ENCODE measurements around the gene PTPN14.

PTPN14 gene

GRCh38 chr1:214391873-214392645 is 159.3 kb downstream of the PTPN14 start:
- Histone ChIP-seq H3K9ac (ENCODE audit: low read depth, low read length, poor library complexity, severe bottlenecking) (no peak overlapping the region), H3K4me2 (ENCODE audit: low read depth, low read length, poor library complexity, severe bottlenecking) (no peak overlapping the region), H3K36me3 (ENCODE audit: insufficient read depth, low read length) (peaks cover 17% of the 10 kb centered on the region; the same call in 1 of the 2 replicates), H4K20me1 (ENCODE audit: insufficient read depth, low read length, poor library complexity, severe bottlenecking) (no peaks in the 10 kb centered on the region), H3K27me3 (ENCODE audit: insufficient read depth, low read length, poor library complexity, severe bottlenecking) (no peaks in the 10 kb centered on the region), H3K79me2 (ENCODE audit: insufficient read depth, low read length) (no peaks in the 10 kb centered on the region), H3K4me1 (ENCODE audit: insufficient read depth, low read length, poor library complexity, severe bottlenecking) (peaks cover 17% of the 10 kb centered on the region), H3K4me3 (ENCODE audit: low read length, poor library complexity, severe bottlenecking) (no peak overlapping the region), H3K9me2 (replicated peaks; ENCODE audit: low read depth, low read length) (no peaks in the 10 kb centered on the region), H3K9me3 (ENCODE audit: insufficient read depth, low read depth, low read length) (no peaks in the 10 kb centered on the region), H3F3A (ENCODE audit: low read depth) (no peaks in the 10 kb centered on the region), H2AFZ (ENCODE audit: low read length) (no peak overlapping the region)
- TF ChIP-seq CTCF (conservative IDR thresholded peaks at IDR 0.05; ENCODE audit: low read length) (no peak), EZH2phosphoT487 (IDR thresholded peaks at IDR 0.05; ENCODE audit: borderline replicate concordance) (no peak)

GRCh38 chr1:214389734-214390133 is 161.7 kb downstream of the PTPN14 start:
- Histone ChIP-seq H3K79me2 (ENCODE audit: insufficient read depth, low read length) (no peaks in the 10 kb centered on the region), H3K9me3 (ENCODE audit: insufficient read depth, low read depth, low read length) (no peaks in the 10 kb centered on the region), H3F3A (ENCODE audit: low read depth) (no peaks in the 10 kb centered on the region), H3K4me2 (ENCODE audit: low read depth, low read length, poor library complexity, severe bottlenecking) (no peak overlapping the region), H3K4me1 (ENCODE audit: insufficient read depth, low read length, poor library complexity, severe bottlenecking) (peaks cover 3% of the 10 kb centered on the region), H3K27me3 (ENCODE audit: insufficient read depth, low read length, poor library complexity, severe bottlenecking) (no peaks in the 10 kb centered on the region), H3K36me3 (ENCODE audit: insufficient read depth, low read length) (peaks cover 17% of the 10 kb centered on the region; the same call in 1 of the 2 replicates), H2AFZ (ENCODE audit: low read length) (no peak overlapping the region), H3K9ac (ENCODE audit: low read depth, low read length, poor library complexity, severe bottlenecking) (no peak overlapping the region), H3K9me2 (replicated peaks; ENCODE audit: low read depth, low read length) (no peaks in the 10 kb centered on the region), H3K4me3 (ENCODE audit: low read length, poor library complexity, severe bottlenecking) (no peak overlapping the region), H4K20me1 (ENCODE audit: insufficient read depth, low read length, poor library complexity, severe bottlenecking) (no peaks in the 10 kb centered on the region)
- TF ChIP-seq CTCF (conservative IDR thresholded peaks at IDR 0.05; ENCODE audit: low read length) (no peak), EZH2phosphoT487 (IDR thresholded peaks at IDR 0.05; ENCODE audit: borderline replicate concordance) (no peak)

GRCh38 chr1:214386747-214387146 is 164.7 kb downstream of the PTPN14 start:
- H3K9ac ChIP-seq (ENCODE audit: low read depth, low read length, poor library complexity, severe bottlenecking) = no peak overlapping the region
- H3K4me1 ChIP-seq (ENCODE audit: insufficient read depth, low read length, poor library complexity, severe bottlenecking) = peaks cover under 1% of the 10 kb centered on the region
- H3K36me3 ChIP-seq (ENCODE audit: insufficient read depth, low read length) = peaks cover 23% of the 10 kb centered on the region; the same call in 1 of the 2 replicates
- H3K9me3 ChIP-seq (ENCODE audit: insufficient read depth, low read depth, low read length) = no peaks in the 10 kb centered on the region
- no peak overlapping the region for H2AFZ ChIP-seq (ENCODE audit: low read length)
- TF ChIP-seq EZH2phosphoT487 (IDR thresholded peaks at IDR 0.05; ENCODE audit: borderline replicate concordance) = no peak
- TF ChIP-seq CTCF (conservative IDR thresholded peaks at IDR 0.05; ENCODE audit: low read length) = no peak
- no peaks in the 10 kb centered on the region for H3F3A ChIP-seq (ENCODE audit: low read depth)
- H3K4me3 ChIP-seq (ENCODE audit: low read length, poor library complexity, severe bottlenecking) = no peak overlapping the region
- no peaks in the 10 kb centered on the region for H3K27me3 ChIP-seq (ENCODE audit: insufficient read depth, low read length, poor library complexity, severe bottlenecking)
- no peaks in the 10 kb centered on the region for H3K79me2 ChIP-seq (ENCODE audit: insufficient read depth, low read length)
- H3K4me2 ChIP-seq (ENCODE audit: low read depth, low read length, poor library complexity, severe bottlenecking) = no peak overlapping the region
- H3K9me2 ChIP-seq (replicated peaks; ENCODE audit: low read depth, low read length) = no peaks in the 10 kb centered on the region
- no peaks in the 10 kb centered on the region for H4K20me1 ChIP-seq (ENCODE audit: insufficient read depth, low read length, poor library complexity, severe bottlenecking)
